Measurements from ENCODE around the gene DPPA5.
"Not testable (repeated sequence)": the region's sequence is repeated elsewhere in the genome, so short reads cannot be mapped to it uniquely, and the experiment has no call there.

The DPPA5 gene

DNA sequence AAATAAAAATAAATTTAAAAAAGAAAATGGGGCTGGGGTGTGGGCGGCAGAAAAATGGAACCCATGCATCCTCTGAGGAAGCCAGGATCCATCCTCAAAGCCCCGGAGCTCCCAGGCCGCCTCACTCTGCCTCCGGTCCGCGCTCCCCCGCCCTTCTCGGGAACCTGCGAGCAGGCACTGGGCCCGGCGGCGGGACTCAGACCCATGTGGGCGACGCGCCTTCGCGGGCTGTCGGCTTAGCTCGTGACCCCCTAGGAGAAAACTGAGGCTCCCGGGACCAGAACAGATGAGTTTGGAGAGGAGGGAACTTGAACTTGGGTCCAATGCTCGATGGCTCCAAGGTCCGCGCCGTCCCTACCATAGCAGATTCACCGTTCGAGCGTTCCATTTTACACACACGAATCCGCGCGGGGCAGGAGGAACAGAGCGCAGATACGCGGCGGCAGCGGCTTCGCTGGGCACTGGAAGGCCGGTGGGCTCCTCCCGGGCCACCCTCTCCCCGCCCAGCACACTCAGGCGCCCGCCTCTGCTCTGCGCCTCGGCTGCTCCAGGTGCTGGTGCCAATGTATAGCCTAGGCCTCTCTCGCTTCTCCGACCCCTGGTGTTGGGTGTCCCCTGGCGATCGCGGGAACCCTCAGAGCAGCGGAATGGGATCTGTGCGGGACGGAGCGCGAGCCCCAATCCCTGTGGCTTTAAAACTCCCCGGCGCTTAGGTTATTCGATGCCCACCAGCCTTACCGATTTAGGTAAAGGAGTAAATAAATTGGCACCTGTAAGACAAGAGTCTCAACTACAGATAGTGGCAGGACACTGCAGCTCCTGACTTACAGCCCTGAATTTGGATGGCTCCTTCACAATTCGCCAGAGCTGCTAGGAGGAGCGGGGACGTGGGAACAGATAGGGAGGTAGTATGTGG lies 39.2 kb downstream of the DPPA5 start:
- Histone ChIP-seq H3K4me1 (ENCODE audit: control insufficient read depth in 1 of 2, insufficient read depth in 2 of 2, low read length in 2 of 2) (no peaks in the 10 kb centered on the region), H4K8ac (ENCODE audit: low read depth, low read length) (no peak overlapping the region), H2AK5ac (ENCODE audit: low read length) (no peak overlapping the region), H3K36me3 (ENCODE audit: control insufficient read depth in 1 of 2, insufficient read depth in 2 of 2, low read length in 2 of 2) (no peaks in the 10 kb centered on the region), H2BK5ac (ENCODE audit: low read depth, low read length, poor library complexity) (no peak overlapping the region), H2BK120ac (ENCODE audit: insufficient read depth, low read length, poor library complexity) (no peak overlapping the region), H3K27me3 (ENCODE audit: insufficient read depth, low read length) (no peaks in the 10 kb centered on the region), H3K23ac (ENCODE audit: low read length) (no peak overlapping the region), H3K4me3 (ENCODE audit: low read depth, low read length) (no peak overlapping the region), H2BK12ac (ENCODE audit: low read length) (no peak overlapping the region), H3K79me1 (ENCODE audit: low read length) (peaks cover 3% of the 10 kb centered on the region), H2AFZ (ENCODE audit: insufficient read depth, low read length, poor library complexity) (no peak overlapping the region), H3K9me3 (ENCODE audit: insufficient read depth, low read depth, low read length) (peaks cover 4% of the 10 kb centered on the region), H4K91ac (ENCODE audit: low read depth, low read length) (no peak overlapping the region), H3K9ac (ENCODE audit: low read length) (no peak overlapping the region), H3K4me2 (ENCODE audit: low read length) (no peak overlapping the region), H3K79me2 (ENCODE audit: control insufficient read depth, insufficient read depth, low read length, poor library complexity) (peaks cover 2% of the 10 kb centered on the region), H4K12ac (ENCODE audit: low read depth, low read length) (no peak overlapping the region), H3K27ac (ENCODE audit: low read depth, low read length) (no peak overlapping the region), H3K14ac (ENCODE audit: low read length) (no peak overlapping the region), H3K18ac (ENCODE audit: low read length) (no peak overlapping the region), H3K4ac (ENCODE audit: low read depth, low read length) (no peak overlapping the region)
- no peak for DNase-seq
- no CpG with 5 or more reads among the region's 61 CpGs for WGBS (ENCODE audit: extremely low coverage, insufficient coverage, insufficient read length)

DNA sequence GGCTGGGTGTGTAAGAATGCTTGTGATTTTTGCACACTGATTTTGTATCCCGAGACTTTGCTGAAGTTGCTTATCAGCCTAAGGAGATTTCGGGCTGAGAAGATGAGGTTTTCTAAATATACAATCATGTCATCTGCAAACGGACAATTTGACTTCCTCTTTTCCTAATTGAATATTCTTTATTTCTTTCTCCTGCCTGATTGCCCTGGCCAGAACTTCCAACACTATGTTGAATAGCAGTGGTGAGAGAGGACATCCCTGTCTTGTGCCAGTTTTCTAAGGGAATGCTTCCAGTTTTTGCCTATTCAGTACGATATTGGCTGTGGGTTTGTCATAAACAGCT lies 43.6 kb downstream of the DPPA5 start:
- H3K79me1 ChIP-seq (ENCODE audit: low read length); H4K91ac ChIP-seq (ENCODE audit: low read depth, low read length); H4K12ac ChIP-seq (ENCODE audit: low read depth, low read length); H3K4me1 ChIP-seq (ENCODE audit: control insufficient read depth in 1 of 2, insufficient read depth in 2 of 2, low read length in 2 of 2); H3K18ac ChIP-seq (ENCODE audit: low read length); H2AK5ac ChIP-seq (ENCODE audit: low read length); H3K9ac ChIP-seq (ENCODE audit: low read length); H2BK12ac ChIP-seq (ENCODE audit: low read length); H3K27me3 ChIP-seq (ENCODE audit: insufficient read depth, low read length); H3K79me2 ChIP-seq (ENCODE audit: control insufficient read depth, insufficient read depth, low read length, poor library complexity); H3K4ac ChIP-seq (ENCODE audit: low read depth, low read length); DNase-seq; H3K36me3 ChIP-seq (ENCODE audit: control insufficient read depth in 1 of 2, insufficient read depth in 2 of 2, low read length in 2 of 2); H2BK120ac ChIP-seq (ENCODE audit: insufficient read depth, low read length, poor library complexity); H3K27ac ChIP-seq (ENCODE audit: low read depth, low read length); H3K23ac ChIP-seq (ENCODE audit: low read length); H3K14ac ChIP-seq (ENCODE audit: low read length); H3K4me3 ChIP-seq (ENCODE audit: low read depth, low read length); H2BK5ac ChIP-seq (ENCODE audit: low read depth, low read length, poor library complexity); H3K9me3 ChIP-seq (ENCODE audit: insufficient read depth, low read depth, low read length): not testable (repeated sequence)
- peak overlapping the region; percentile 92 for H4K8ac ChIP-seq (ENCODE audit: low read depth, low read length)
- WGBS (ENCODE audit: extremely low coverage, insufficient coverage, insufficient read length), result no CpG with 5 or more reads among the region's 4 CpGs
- H3K4me2 ChIP-seq (ENCODE audit: low read length), result peak overlapping the region; percentile 69
- H2AFZ ChIP-seq (ENCODE audit: insufficient read depth, low read length, poor library complexity), result peak overlapping the region; percentile 34

DNA sequence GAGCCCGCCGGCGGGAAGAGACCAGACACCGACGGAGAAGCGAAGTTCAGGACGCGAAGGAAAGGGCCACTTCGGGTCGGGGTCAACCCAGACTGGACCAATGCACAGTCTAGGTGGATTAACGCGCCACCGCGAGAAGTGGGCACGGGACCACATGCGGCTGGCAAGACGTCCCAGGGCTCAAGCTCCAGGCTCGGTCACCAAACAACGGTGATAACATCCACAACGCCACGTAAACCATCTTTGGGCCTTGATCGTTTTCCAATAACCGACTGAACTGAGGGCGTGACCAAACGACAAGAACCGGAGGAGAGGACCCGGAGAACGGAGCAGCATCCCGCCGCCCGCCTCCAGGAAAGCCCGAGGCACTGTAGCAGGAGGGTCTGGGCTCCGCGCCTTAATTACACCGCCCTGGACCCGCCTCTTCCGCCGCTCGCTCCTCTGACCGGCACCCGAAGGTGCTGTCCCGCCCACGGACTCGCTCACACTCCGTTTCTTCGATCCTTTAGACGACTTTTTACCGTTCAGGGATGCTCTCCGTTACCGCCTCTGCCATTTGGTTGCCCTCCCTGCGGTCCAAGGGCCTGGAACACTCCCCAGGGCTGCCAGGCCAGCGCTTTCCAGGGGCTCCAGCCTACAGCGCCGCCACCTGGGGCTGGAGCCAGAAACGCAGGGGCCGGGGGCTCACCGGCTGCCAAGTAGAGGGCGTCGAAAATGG lies 44.1 kb downstream of the DPPA5 start:
- H3K4me1 ChIP-seq (ENCODE audit: control insufficient read depth in 1 of 2, insufficient read depth in 2 of 2, low read length in 2 of 2), result peaks cover 0 to 7% of the 10 kb centered on the region in 2 experiments
- peaks cover 5% of the 10 kb centered on the region for H3K79me1 ChIP-seq (ENCODE audit: low read length)
- peak overlapping the region; percentile 16 for H4K12ac ChIP-seq (ENCODE audit: low read depth, low read length)
- no peak overlapping the region for H2BK12ac ChIP-seq (ENCODE audit: low read length)
- no peak overlapping the region for H2BK120ac ChIP-seq (ENCODE audit: insufficient read depth, low read length, poor library complexity)
- peak overlapping the region; percentile 45 for H4K91ac ChIP-seq (ENCODE audit: low read depth, low read length)
- peak overlapping the region; percentile 23 for H2BK5ac ChIP-seq (ENCODE audit: low read depth, low read length, poor library complexity)
- H3K27me3 ChIP-seq (ENCODE audit: insufficient read depth, low read length), result no peaks in the 10 kb centered on the region
- H4K8ac ChIP-seq (ENCODE audit: low read depth, low read length), result peak overlapping the region; percentile 92
- H3K27ac ChIP-seq (ENCODE audit: low read depth, low read length), result no peak overlapping the region
- peak overlapping the region; percentile 55 for H3K14ac ChIP-seq (ENCODE audit: low read length)
- peak overlapping the region; percentile 69 for H3K4me2 ChIP-seq (ENCODE audit: low read length)
- H3K4me3 ChIP-seq (ENCODE audit: low read depth, low read length), result peak overlapping the region; percentile 76
- H3K9me3 ChIP-seq (ENCODE audit: insufficient read depth, low read depth, low read length), result peaks cover 2% of the 10 kb centered on the region
- H3K4ac ChIP-seq (ENCODE audit: low read depth, low read length), result peak overlapping the region; percentile 1
- peak overlapping the region; percentile 34 for H2AFZ ChIP-seq (ENCODE audit: insufficient read depth, low read length, poor library complexity)
- no peaks in the 10 kb centered on the region for H3K36me3 ChIP-seq (ENCODE audit: control insufficient read depth in 1 of 2, insufficient read depth in 2 of 2, low read length in 2 of 2)
- peak overlapping the region; percentile 70 for H3K9ac ChIP-seq (ENCODE audit: low read length)
- no peak overlapping the region for H2AK5ac ChIP-seq (ENCODE audit: low read length)
- H3K23ac ChIP-seq (ENCODE audit: low read length), result no peak overlapping the region
- WGBS (ENCODE audit: extremely low coverage, insufficient coverage, insufficient read length), result no CpG with 5 or more reads among the region's 59 CpGs
- peak overlapping the region; percentile 68 for H3K18ac ChIP-seq (ENCODE audit: low read length)
- H3K79me2 ChIP-seq (ENCODE audit: control insufficient read depth, insufficient read depth, low read length, poor library complexity), result peaks cover 2% of the 10 kb centered on the region
- peak; percentile 11 to 31 for DNase-seq

DNA sequence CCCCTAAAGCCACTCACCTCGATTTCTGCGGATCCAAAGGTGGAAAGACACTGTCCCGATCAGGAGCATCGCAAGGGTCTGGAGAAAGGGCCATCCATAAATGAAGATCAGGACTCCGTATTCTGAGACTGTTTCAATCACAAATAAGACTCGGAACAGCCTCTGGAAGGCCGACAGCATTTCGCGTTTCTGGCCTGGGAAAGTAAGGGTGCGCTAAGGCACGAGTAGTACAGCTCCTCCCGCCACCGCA lies 44.6 kb downstream of the DPPA5 start:
- no peak overlapping the region for H4K91ac ChIP-seq (ENCODE audit: low read depth, low read length)
- H3K36me3 ChIP-seq (ENCODE audit: control insufficient read depth in 1 of 2, insufficient read depth in 2 of 2, low read length in 2 of 2), result no peaks in the 10 kb centered on the region
- H3K79me1 ChIP-seq (ENCODE audit: low read length), result peaks cover 5% of the 10 kb centered on the region
- H3K9me3 ChIP-seq (ENCODE audit: insufficient read depth, low read depth, low read length), result no peaks in the 10 kb centered on the region
- WGBS (ENCODE audit: extremely low coverage, insufficient coverage, insufficient read length), result no CpG with 5 or more reads among the region's 13 CpGs
- peak overlapping the region; percentile 70 for H3K9ac ChIP-seq (ENCODE audit: low read length)
- no peak overlapping the region for H2AK5ac ChIP-seq (ENCODE audit: low read length)
- peak overlapping the region; percentile 7 for H3K14ac ChIP-seq (ENCODE audit: low read length)
- H3K23ac ChIP-seq (ENCODE audit: low read length), result no peak overlapping the region
- no peak overlapping the region for H2BK120ac ChIP-seq (ENCODE audit: insufficient read depth, low read length, poor library complexity)
- H3K4me3 ChIP-seq (ENCODE audit: low read depth, low read length), result peak overlapping the region; percentile 76
- no peak overlapping the region for H3K27ac ChIP-seq (ENCODE audit: low read depth, low read length)
- peak overlapping the region; percentile 69 for H3K4me2 ChIP-seq (ENCODE audit: low read length)
- no peak overlapping the region for H2BK12ac ChIP-seq (ENCODE audit: low read length)
- no peak overlapping the region for H3K4ac ChIP-seq (ENCODE audit: low read depth, low read length)
- peak overlapping the region; percentile 92 for H4K8ac ChIP-seq (ENCODE audit: low read depth, low read length)
- peaks cover 0 to 7% of the 10 kb centered on the region in 2 experiments for H3K4me1 ChIP-seq (ENCODE audit: control insufficient read depth in 1 of 2, insufficient read depth in 2 of 2, low read length in 2 of 2)
- H2BK5ac ChIP-seq (ENCODE audit: low read depth, low read length, poor library complexity), result no peak overlapping the region
- no peak for DNase-seq
- H4K12ac ChIP-seq (ENCODE audit: low read depth, low read length), result peak overlapping the region; percentile 12
- H3K79me2 ChIP-seq (ENCODE audit: control insufficient read depth, insufficient read depth, low read length, poor library complexity), result peaks cover 2% of the 10 kb centered on the region
- H3K27me3 ChIP-seq (ENCODE audit: insufficient read depth, low read length), result no peaks in the 10 kb centered on the region
- peak overlapping the region; percentile 34 for H2AFZ ChIP-seq (ENCODE audit: insufficient read depth, low read length, poor library complexity)
- no peak overlapping the region for H3K18ac ChIP-seq (ENCODE audit: low read length)
